HCT116 (cell line): ENCODE data around the gene PHACTR1.

Source experiments
- CTCF ChIP-seq, 3 experiments: fragments of 200-600 bp in 1 of 3; sonication (generic) in 1 of 3; IDR thresholded peaks in 2 of 3; conservative IDR thresholded peaks in 1 of 3; 2 replicates each; pipeline ENCODE4 v1.5.1; 2012 to 2017; ENCODE audit warnings: low read depth in 2 of 3, low read length in 2 of 3, antibody characterized with exemption in 1 of 3, borderline replicate concordance in 1 of 3, control low read depth in 1 of 3, mild to moderate bottlenecking in 1 of 3, mixed read lengths in 1 of 3, mixed run types in 1 of 3, moderate library complexity in 1 of 3; ENCODE audit not compliant: insufficient read depth in 1 of 3
- SP1 ChIP-seq: IDR thresholded peaks from 2 replicates; pipeline ENCODE4 v1.6.1; 2012; ENCODE audit warnings: low read depth

- TF ChIP-seq SP1 = no peak
- no peak for TF ChIP-seq CTCF (IDR thresholded peaks at IDR 0.05 in 2 of 3, conservative IDR thresholded peaks at IDR 0.05 in 1 of 3; ENCODE audit: borderline replicate concordance in 1 of 3, insufficient read depth in 1 of 3, low read depth in 2 of 3, low read length in 2 of 3)
These were observed 588.2 kb downstream of the PHACTR1 start for GRCh38 chr6:13304580-13305260.
